ENCODE data around the gene ZNF544. TPM values are rescaled to one million over a fixed set of nuclear protein-coding genes. Genes with fewer than 3 reads are reported as not detected.

The ZNF544 gene
- total RNA-seq, 1 donor from 2014 or later, result 16.2 TPM

DNA sequence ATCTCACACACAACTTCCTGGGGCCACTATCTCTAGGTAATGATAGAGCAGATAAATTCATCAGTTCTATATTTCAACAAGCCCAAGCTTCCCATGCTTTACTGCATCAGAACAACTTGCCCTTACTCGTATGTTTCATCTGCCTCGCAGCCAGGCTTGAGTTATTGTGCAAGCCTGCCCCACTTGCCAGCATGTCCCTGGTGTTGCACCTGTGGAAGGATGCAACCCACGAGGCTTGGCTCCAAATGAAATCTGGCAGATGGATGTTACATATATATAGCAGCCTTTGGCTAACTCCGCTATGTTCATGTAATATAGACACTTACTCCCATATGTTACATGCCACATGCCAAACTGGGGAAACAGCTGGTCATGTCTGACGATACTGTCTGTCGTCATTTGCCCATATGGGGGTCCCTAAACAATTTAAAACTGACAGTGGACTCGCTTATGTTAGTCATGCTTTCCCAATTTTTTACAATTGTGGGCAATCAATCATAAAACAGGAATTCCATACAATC is 82.7 kb downstream of the ZNF544 start:
- Mint-ChIP-seq H3K27me3 (ENCODE audit: low read depth) (no peaks in the 10 kb centered on the region), H3K4me1 (ENCODE audit: low read depth) (peaks cover 9% of the 10 kb centered on the region), H3K27ac (ENCODE audit: unreplicated experiment) (no peak overlapping the region), H3K9me3 (ENCODE audit: low read depth) (no peaks in the 10 kb centered on the region), H3K36me3 (ENCODE audit: low read depth) (peaks cover 36% of the 10 kb centered on the region), H3K4me3 (ENCODE audit: unreplicated experiment) (no peak overlapping the region)
- TF ChIP-seq CTCF (IDR thresholded peaks at IDR 0.05), result no peak
- no peak for DNase-seq (ENCODE audit: low spot score)

Other genes with a start within 250 kb of the ZNF544 start
- 10.8 to 15.9 TPM (median 11.4 TPM) in 3 replicates for gene ZNF606, start 226.1 kb upstream of the ZNF544 start, total RNA-seq
- 0.37 to 1.3 TPM in 2 of 3 replicates, not detected in the other for gene ZSCAN1, start 194.9 kb upstream of the ZNF544 start, total RNA-seq
- gene ZNF135, start 169.6 kb upstream of the ZNF544 start, total RNA-seq, result 4.6 to 6.7 TPM (median 4.9 TPM) in 3 replicates
- gene ZSCAN18, start 130.7 kb upstream of the ZNF544 start, total RNA-seq, result 35.7 to 39.4 TPM (median 37.5 TPM) in 3 replicates
- 8.1 to 11.5 TPM (median 9.2 TPM) in 3 replicates for gene ZNF329, start 78.1 kb upstream of the ZNF544 start, total RNA-seq
- 12.7 to 14.1 TPM (median 13.2 TPM) in 3 replicates for gene ZNF274, start 45.9 kb upstream of the ZNF544 start, total RNA-seq
- 7.9 to 9.2 TPM (median 8.1 TPM) in 3 replicates for gene ZNF8, start 50.0 kb downstream of the ZNF544 start, total RNA-seq
- gene ERVK3-1, start 76.5 kb downstream of the ZNF544 start, total RNA-seq, result 25.3 to 29.4 TPM (median 26.0 TPM) in 3 replicates
- 2.8 to 3.2 TPM (median 3.0 TPM) in 3 replicates for gene ZSCAN22, start 98.1 kb downstream of the ZNF544 start, total RNA-seq
- gene A1BG, start 124.6 kb downstream of the ZNF544 start, total RNA-seq, result 49.7 to 53.8 TPM (median 50.2 TPM) in 3 replicates
- gene ZNF497, start 133.8 kb downstream of the ZNF544 start, total RNA-seq, result 0.65 to 0.69 TPM (median 0.68 TPM) in 3 replicates
- 2.0 to 3.5 TPM (median 2.5 TPM) in 3 replicates for gene ZNF837, start 152.1 kb downstream of the ZNF544 start, total RNA-seq
- gene RPS5, start 158.4 kb downstream of the ZNF544 start, total RNA-seq, result 624 to 792 TPM (median 634 TPM) in 3 replicates
- gene RNF225, start 166.7 kb downstream of the ZNF544 start, total RNA-seq, result not detected in 3 replicates
- gene ZNF584, start 179.7 kb downstream of the ZNF544 start, total RNA-seq, result 10.2 to 11.1 TPM (median 10.7 TPM) in 3 replicates
- gene ZNF132, start 211.2 kb downstream of the ZNF544 start, total RNA-seq, result 1.5 to 1.8 TPM (median 1.6 TPM) in 3 replicates
- 6.3 to 9.8 TPM (median 7.5 TPM) in 3 replicates for gene ZNF324B, start 222.7 kb downstream of the ZNF544 start, total RNA-seq
- gene ZNF324, start 238.2 kb downstream of the ZNF544 start, total RNA-seq, result 10.8 to 12.6 TPM (median 11.3 TPM) in 3 replicates
- 9.3 to 12.2 TPM (median 9.5 TPM) in 3 replicates for gene ZNF446, start 247.4 kb downstream of the ZNF544 start, total RNA-seq